ENCODE data around the gene CASTOR1.

Gene CASTOR1

DNA sequence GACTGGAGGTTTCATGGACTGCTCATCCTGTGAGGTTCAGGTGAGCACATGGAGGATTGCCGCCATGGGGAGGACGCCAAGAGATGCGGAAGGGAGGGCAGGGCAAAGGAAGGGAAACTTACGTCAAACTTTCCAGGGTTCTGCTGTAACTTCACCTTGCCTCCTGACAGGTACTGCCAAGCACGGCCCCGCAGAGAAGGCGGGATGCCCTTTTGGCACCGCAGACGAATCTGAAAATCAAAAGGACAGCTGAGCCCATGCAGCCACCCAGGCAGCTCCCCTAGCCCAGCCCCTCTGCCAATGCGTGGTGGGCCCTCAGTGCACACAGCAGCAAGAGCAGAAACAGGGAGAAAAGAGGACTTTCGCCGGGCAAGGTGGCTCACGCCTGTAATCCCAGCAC is 10.0 kb upstream of the CASTOR1 start:
- TF ChIP-seq, protein P1, sequence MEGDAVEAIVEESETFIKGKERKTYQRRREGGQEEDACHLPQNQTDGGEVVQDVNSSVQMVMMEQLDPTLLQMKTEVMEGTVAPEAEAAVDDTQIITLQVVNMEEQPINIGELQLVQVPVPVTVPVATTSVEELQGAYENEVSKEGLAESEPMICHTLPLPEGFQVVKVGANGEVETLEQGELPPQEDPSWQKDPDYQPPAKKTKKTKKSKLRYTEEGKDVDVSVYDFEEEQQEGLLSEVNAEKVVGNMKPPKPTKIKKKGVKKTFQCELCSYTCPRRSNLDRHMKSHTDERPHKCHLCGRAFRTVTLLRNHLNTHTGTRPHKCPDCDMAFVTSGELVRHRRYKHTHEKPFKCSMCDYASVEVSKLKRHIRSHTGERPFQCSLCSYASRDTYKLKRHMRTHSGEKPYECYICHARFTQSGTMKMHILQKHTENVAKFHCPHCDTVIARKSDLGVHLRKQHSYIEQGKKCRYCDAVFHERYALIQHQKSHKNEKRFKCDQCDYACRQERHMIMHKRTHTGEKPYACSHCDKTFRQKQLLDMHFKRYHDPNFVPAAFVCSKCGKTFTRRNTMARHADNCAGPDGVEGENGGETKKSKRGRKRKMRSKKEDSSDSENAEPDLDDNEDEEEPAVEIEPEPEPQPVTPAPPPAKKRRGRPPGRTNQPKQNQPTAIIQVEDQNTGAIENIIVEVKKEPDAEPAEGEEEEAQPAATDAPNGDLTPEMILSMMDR (IDR thresholded peaks at IDR 0.05; ENCODE audit: low read depth, low read length, missing control alignments), result no peak
- DNase-seq (ENCODE audit: low read depth), result no peak
- in situ Hi-C loops (cut with HindIII; ENCODE audit: low sequenced_read_pairs), result no loop called here
- H3K4me3 ChIP-seq (ENCODE audit: low read depth, low read length), result no peak overlapping the region

DNA sequence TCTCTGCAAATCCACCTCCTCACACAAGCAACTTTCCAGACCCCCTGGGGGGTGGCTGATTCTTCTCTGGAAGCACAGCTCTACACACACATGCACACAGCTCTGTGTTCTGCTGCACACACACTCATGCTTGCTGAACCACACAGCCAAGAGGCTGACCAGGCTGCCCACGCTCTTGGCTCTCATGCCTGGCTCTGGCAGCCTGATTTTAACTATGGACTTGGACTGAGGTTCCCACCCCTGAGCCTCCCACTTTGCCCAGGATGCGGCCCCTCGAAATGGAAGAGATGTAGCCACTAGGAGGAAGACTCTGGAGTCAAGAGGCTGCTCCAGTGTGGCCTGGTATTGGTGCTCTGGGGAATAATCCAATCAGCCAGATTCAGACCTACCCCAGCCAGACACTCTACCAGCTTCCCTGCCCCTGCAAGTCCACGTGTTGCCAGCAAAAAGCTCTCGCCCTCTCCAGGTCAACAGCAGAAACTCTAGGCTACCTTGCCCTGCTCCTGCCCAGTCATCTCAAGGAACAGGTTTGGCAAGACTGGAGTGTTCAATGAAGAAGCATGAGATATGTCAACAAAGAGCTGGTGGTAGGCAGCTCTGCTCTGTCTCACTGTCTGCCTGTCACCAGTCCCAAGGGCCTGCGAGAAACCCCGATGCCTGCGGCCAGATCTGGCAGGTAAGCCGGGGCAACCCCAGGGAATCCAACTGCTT is 8.8 kb upstream of the CASTOR1 start:
- in situ Hi-C loops (cut with HindIII; ENCODE audit: low sequenced_read_pairs), result no loop called here
- no peak for DNase-seq (ENCODE audit: low read depth)
- H3K4me3 ChIP-seq (ENCODE audit: low read depth, low read length), result no peak overlapping the region
- TF ChIP-seq, protein P1 (IDR thresholded peaks at IDR 0.05; ENCODE audit: low read depth, low read length, missing control alignments), result no peak

DNA sequence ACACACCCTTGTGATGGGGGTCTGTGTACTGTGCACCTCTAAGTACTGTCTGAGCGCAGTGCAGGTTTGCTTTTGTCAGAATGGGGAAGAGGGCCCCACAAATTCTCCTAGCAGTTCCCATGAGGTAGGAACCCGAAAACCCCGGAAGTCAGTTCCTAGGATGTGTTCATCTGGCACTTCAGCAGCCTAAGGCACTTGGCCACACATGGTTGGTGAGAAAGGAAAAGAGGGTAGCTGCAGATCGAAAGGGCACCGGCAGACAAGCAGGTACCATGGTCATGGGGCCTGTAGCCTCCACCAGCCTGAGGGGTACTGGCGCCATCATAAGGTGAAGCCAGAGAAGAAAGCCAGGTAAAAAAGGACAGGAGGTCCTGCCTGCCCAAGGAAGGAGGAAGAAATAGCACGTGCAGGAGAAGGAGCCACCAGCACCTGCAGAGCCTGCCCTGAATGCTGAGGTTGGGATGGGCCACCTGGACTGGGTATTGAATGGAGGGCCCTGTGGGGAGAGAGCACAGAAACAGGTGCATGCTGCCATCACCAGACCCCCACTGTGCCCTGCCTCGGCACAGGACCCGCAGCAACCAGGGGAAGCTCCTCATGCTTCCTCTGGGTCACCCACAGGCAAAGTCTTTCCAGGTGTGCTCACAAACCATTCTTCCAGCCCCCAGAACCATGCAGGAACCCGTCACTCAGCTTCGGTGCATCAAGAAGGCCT is 8.1 kb upstream of the CASTOR1 start:
- TF ChIP-seq, protein P1 (IDR thresholded peaks at IDR 0.05; ENCODE audit: low read depth, low read length, missing control alignments), result no peak
- in situ Hi-C loops (cut with HindIII; ENCODE audit: low sequenced_read_pairs), result no loop called here
- H3K4me3 ChIP-seq (ENCODE audit: low read depth, low read length), result no peak overlapping the region
- DNase-seq (ENCODE audit: low read depth), result no peak

DNA sequence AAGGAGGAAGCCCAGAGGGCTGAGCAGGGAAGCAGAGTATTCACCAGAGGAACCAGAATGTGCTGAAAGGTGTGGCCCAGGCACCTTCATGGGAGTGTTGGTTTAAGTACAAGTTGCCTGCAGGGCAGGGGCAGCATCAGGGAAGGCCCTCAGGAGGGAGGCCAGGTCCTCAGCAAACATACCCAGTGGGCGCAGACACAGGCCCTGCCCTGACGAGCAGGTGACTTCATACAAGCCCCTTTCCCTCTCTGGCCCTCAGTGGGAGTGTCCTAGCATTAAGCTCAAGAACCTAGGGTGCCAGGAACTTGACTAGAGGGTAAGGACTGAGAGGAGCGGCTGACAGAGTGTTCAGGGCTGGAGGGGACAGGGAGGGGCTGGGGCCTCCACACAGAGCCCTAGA is 7.5 kb upstream of the CASTOR1 start:
- TF ChIP-seq, protein P1 (IDR thresholded peaks at IDR 0.05; ENCODE audit: low read depth, low read length, missing control alignments), result no peak
- in situ Hi-C loops (cut with HindIII; ENCODE audit: low sequenced_read_pairs), result no loop called here
- no peak overlapping the region for H3K4me3 ChIP-seq (ENCODE audit: low read depth, low read length)
- no peak for DNase-seq (ENCODE audit: low read depth)

DNA sequence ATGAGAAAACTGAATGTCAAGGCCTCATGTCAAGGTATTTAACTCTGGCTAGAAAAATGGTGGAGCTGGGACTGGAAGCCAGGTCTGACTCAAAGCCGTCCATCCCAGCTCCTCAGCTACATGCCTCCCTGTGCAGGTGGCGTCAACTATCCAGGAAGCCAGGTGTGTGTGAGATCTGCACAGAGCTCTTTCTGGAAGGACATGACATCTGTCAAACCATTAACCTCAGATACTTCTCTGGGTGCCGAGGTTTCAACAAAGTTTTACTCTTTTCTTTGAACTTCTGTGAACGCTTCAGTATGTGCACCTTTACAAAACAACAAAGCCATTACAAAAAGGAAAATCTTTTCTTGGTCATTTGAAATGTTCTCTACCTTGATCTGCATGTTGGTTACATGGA is 7.0 kb upstream of the CASTOR1 start:
- in situ Hi-C loops (cut with HindIII; ENCODE audit: low sequenced_read_pairs), result no loop called here
- no peak for DNase-seq (ENCODE audit: low read depth)
- TF ChIP-seq, protein P1 (IDR thresholded peaks at IDR 0.05; ENCODE audit: low read depth, low read length, missing control alignments), result no peak
- no peak overlapping the region for H3K4me3 ChIP-seq (ENCODE audit: low read depth, low read length)

DNA sequence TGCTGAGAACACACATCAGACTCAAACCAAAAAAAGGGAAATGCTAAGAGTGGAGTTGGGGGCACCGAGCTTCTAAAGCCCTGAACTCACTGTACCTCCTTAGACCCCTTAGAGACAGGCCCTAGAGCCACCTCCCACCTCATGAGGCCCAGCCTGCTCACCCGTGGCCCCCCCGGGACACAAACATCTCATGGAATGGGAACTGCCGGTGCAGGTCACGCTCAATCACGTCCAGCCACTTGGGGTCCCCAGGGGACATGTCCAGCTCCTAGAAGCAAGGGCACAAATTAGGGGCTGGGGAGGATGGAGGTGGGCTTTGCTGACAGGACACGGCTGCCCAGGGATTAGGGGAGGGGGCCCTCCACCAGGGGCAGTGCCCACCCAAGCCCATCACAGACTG is 6.3 kb upstream of the CASTOR1 start:
- DNase-seq (ENCODE audit: low read depth), result no peak
- no peak overlapping the region for H3K4me3 ChIP-seq (ENCODE audit: low read depth, low read length)
- in situ Hi-C loops (cut with HindIII; ENCODE audit: low sequenced_read_pairs), result no loop called here
- TF ChIP-seq, protein P1 (IDR thresholded peaks at IDR 0.05; ENCODE audit: low read depth, low read length, missing control alignments), result no peak

Measured in astrocyte of the cerebellum (primary cell).